Gastroesophageal sphincter (tissue), 4 donors: Measurements from ENCODE around the gene DNM3. TPM values are rescaled to one million over a fixed set of nuclear protein-coding genes. Genes with fewer than 3 reads are reported as not detected.

Experiments used
- ATAC-seq: fragments of 150-250 bp; one replicate; pipeline ENCODE4 v1.9.1; 2016; ENCODE audit warnings: mild to moderate bottlenecking, moderate library complexity
- H3K27ac ChIP-seq, 4 donors: fragments of 200-600 bp; sonication (generic) in 3 of 4; 1 replicate in 3 of 4; 2 replicates in 1 of 4; pipeline ENCODE4 v1.5.1; 2016 to 2019
- H3K27me3 ChIP-seq: fragments of 200-600 bp; sonication (generic); one replicate; pipeline ENCODE4 v1.5.1; 2019
- H3K36me3 ChIP-seq, 2 donors: fragments of 200-600 bp; sonication (generic); one replicate each; pipeline ENCODE4 v1.5.1; 2019; ENCODE audit warnings: control low read depth in 1 of 2
- H3K4me1 ChIP-seq, 3 donors: fragments of 200-600 bp; sonication (generic); 1 replicate in 2 of 3; 2 replicates in 1 of 3; pipeline ENCODE4 v1.5.1; 2016 to 2019; ENCODE audit warnings: control low read depth in 2 of 3
- H3K4me3 ChIP-seq, 2 donors: fragments of 200-600 bp; sonication (generic); one replicate each; pipeline ENCODE4 v1.5.1; 2019; ENCODE audit warnings: mild to moderate bottlenecking in 1 of 2, moderate library complexity in 1 of 2
- H3K9me3 ChIP-seq, 3 donors: fragments of 200-600 bp; sonication (generic); one replicate each; pipeline ENCODE4 v1.5.1; 2017 to 2019; ENCODE audit warnings: control low read depth in 2 of 3
- CTCF ChIP-seq, 4 experiments: fragments of 200-600 bp in 2 of 4; fragments of 450-650 bp in 2 of 4; sonication (generic) in 1 of 4; IDR thresholded peaks; one replicate each; pipeline ENCODE4 v1.5.1; 2017 to 2019; ENCODE audit warnings: antibody characterized with exemption in 4 of 4, mild to moderate bottlenecking in 2 of 4, moderate library complexity in 2 of 4
- EP300 ChIP-seq: sonication (generic); formaldehyde crosslinking; IDR thresholded peaks from one replicate; pipeline ENCODE4 v1.6.1; 2017; ENCODE audit warnings: antibody characterized with exemption, mild to moderate bottlenecking
- POLR2A ChIP-seq, 2 donors: fragments of 450-650 bp; IDR thresholded peaks; one replicate each; pipeline ENCODE4 v1.6.1; 2017; ENCODE audit warnings: antibody characterized with exemption in 2 of 2, mild to moderate bottlenecking in 2 of 2, moderate library complexity in 1 of 2
- POLR2AphosphoS5 ChIP-seq: sonication (generic); formaldehyde crosslinking; IDR thresholded peaks from one replicate; pipeline ENCODE4 v1.6.1; 2017; ENCODE audit warnings: antibody characterized with exemption
- WGBS, 2 donors: methylation state at CpG; one replicate each; pipeline ENCODE4 v1.1.5; 2018; ENCODE audit warnings: low coverage in 1 of 2; 5-methylcytosine and 5-hydroxymethylcytosine counted together
- total RNA-seq, 4 donors: library from RNA; depleted of rRNA; stranded (reverse); fragments of >200 nt; gene quantifications; one replicate each; pipeline ENCODE4 v1.1.0, GENCODE V29; 2016

The DNM3 gene
- total RNA-seq, 4 donors from 2014 or later, result 1.9 to 5.0 (median 3.9) TPM

- Histone ChIP-seq H3K27me3 (no peaks in the 10 kb centered on the region), H3K27ac (no peak overlapping the region), H3K4me3 (no peak overlapping the region), H3K36me3 (no peaks in the 10 kb centered on the region), H3K9me3 (no peaks in the 10 kb centered on the region), H3K4me1 (no peaks in the 10 kb centered on the region)
- ATAC-seq, result no peak
- 10 to 42% methylated on average over 1 of the region's 1 CpG for WGBS, 2 donors
- no peak for TF ChIP-seq CTCF (IDR thresholded peaks at IDR 0.05)
- TF ChIP-seq EP300, result no peak
- TF ChIP-seq POLR2AphosphoS5, result no peak
- no peak for TF ChIP-seq POLR2A (IDR thresholded peaks at IDR 0.05)
Observed at GRCh38 chr1:171953835-171954234, 112.5 kb downstream of the DNM3 start.

GRCh38 chr1:171954361-171954760, 113.1 kb downstream of the DNM3 start:
- 74 to 78% methylated on average over 4 of the region's 4 CpGs for WGBS, 2 donors
- ATAC-seq, result no peak
- Histone ChIP-seq H3K9me3 (no peaks in the 10 kb centered on the region), H3K4me1 (no peaks in the 10 kb centered on the region), H3K27ac (no peak overlapping the region), H3K27me3 (no peaks in the 10 kb centered on the region), H3K4me3 (no peak overlapping the region), H3K36me3 (no peaks in the 10 kb centered on the region)
- TF ChIP-seq POLR2A (IDR thresholded peaks at IDR 0.05), result no peak
- no peak for TF ChIP-seq EP300
- no peak for TF ChIP-seq POLR2AphosphoS5
- no peak for TF ChIP-seq CTCF (IDR thresholded peaks at IDR 0.05)

- ATAC-seq, result no peak
- no peak overlapping the region for H3K4me3 ChIP-seq
- no peaks in the 10 kb centered on the region for H3K36me3 ChIP-seq
- no peaks in the 10 kb centered on the region for H3K4me1 ChIP-seq
- no peaks in the 10 kb centered on the region for H3K9me3 ChIP-seq
- TF ChIP-seq CTCF (IDR thresholded peaks at IDR 0.05), result no peak
- no peak for TF ChIP-seq POLR2A (IDR thresholded peaks at IDR 0.05)
- no peak for TF ChIP-seq EP300
- TF ChIP-seq POLR2AphosphoS5, result no peak
- H3K27ac ChIP-seq, result no peak overlapping the region
- no peaks in the 10 kb centered on the region for H3K27me3 ChIP-seq
- WGBS, 2 donors, result 86 to 100% methylated on average over 1 of the region's 1 CpG
Observed at GRCh38 chr1:171961861-171962260, 120.6 kb downstream of the DNM3 start.

GRCh38 chr1:171963762-171964161, 122.5 kb downstream of the DNM3 start:
- Histone ChIP-seq H3K4me1 (no peaks in the 10 kb centered on the region), H3K27ac (no peak overlapping the region), H3K36me3 (no peaks in the 10 kb centered on the region), H3K9me3 (no peaks in the 10 kb centered on the region), H3K4me3 (no peak overlapping the region), H3K27me3 (no peaks in the 10 kb centered on the region)
- no peak for ATAC-seq
- TF ChIP-seq CTCF (IDR thresholded peaks at IDR 0.05) (no peak), POLR2A (IDR thresholded peaks at IDR 0.05) (no peak), EP300 (no peak), POLR2AphosphoS5 (no peak)
- 92 to 100% methylated on average over 1 of the region's 1 CpG for WGBS, 2 donors

- TF ChIP-seq EP300 (no peak), POLR2AphosphoS5 (no peak), CTCF (IDR thresholded peaks at IDR 0.05) (no peak), POLR2A (IDR thresholded peaks at IDR 0.05) (no peak)
- Histone ChIP-seq H3K9me3 (no peaks in the 10 kb centered on the region), H3K4me1 (no peaks in the 10 kb centered on the region), H3K27me3 (no peaks in the 10 kb centered on the region), H3K4me3 (no peak overlapping the region), H3K36me3 (no peaks in the 10 kb centered on the region), H3K27ac (no peak overlapping the region)
- no peak for ATAC-seq
- 42 to 75% methylated on average over 2 of the region's 2 CpGs for WGBS, 2 donors
Observed at GRCh38 chr1:171965777-171966176, 124.5 kb downstream of the DNM3 start.
